DND-41 (cell line): Measurements from ENCODE around the gene CHD6.

Experiments
- ATAC-seq: fragments of 200-7000 bp; cut with Tn5 transposase; 3 replicates; pipeline ENCODE4 v1.9.1; 2021; ENCODE audit warnings: low read depth; ENCODE audit not compliant: insufficient read depth
- DNase-seq: peaks from one replicate; pipeline ENCODE4 v3.0.0-alpha.2; 2020
- H2AFZ ChIP-seq: 2 replicates; pipeline ENCODE4 v1.6.0; 2012; ENCODE audit warnings: low read depth, low read length
- H3K27ac ChIP-seq: 2 replicates; pipeline ENCODE4 v1.5.1; 2012; ENCODE audit warnings: low read length, inconsistent platforms
- H3K27me3 ChIP-seq: fragments of 200-600 bp; sonication (generic); 2 replicates; pipeline ENCODE4 v1.6.0; 2012; ENCODE audit warnings: low read length, mild to moderate bottlenecking, inconsistent platforms; ENCODE audit not compliant: insufficient read depth, poor library complexity
- H3K36me3 ChIP-seq: 2 replicates; pipeline ENCODE4 v1.5.1; 2012; ENCODE audit warnings: low read length, inconsistent platforms; ENCODE audit not compliant: insufficient read depth
- H3K4me1 ChIP-seq: 2 replicates; pipeline ENCODE4 v1.5.1; 2012; ENCODE audit warnings: mild to moderate bottlenecking, low read length; ENCODE audit not compliant: insufficient read depth
- H3K4me2 ChIP-seq: 2 replicates; pipeline ENCODE4 v1.6.0; 2012; ENCODE audit warnings: mild to moderate bottlenecking, moderate library complexity, low read length, inconsistent platforms; ENCODE audit not compliant: insufficient read depth
- H3K4me3 ChIP-seq, 2 experiments: fragments of 200-600 bp in 1 of 2; shearing (Covaris generic) in 1 of 2; 2 replicates each; pipeline ENCODE4 v1.5.1; 2012 to 2016; ENCODE audit warnings: inconsistent platforms in 2 of 2, low read length in 2 of 2, mild to moderate bottlenecking in 2 of 2, low read depth in 1 of 2, moderate library complexity in 1 of 2
- H3K79me2 ChIP-seq: 2 replicates; pipeline ENCODE4 v1.6.0; 2012; ENCODE audit warnings: low read length, inconsistent platforms; ENCODE audit not compliant: insufficient read depth
- H3K9ac ChIP-seq: 2 replicates; pipeline ENCODE4 v1.6.0; 2012; ENCODE audit warnings: low read depth, mild to moderate bottlenecking, inconsistent platforms, low read length, moderate library complexity
- H3K9me3 ChIP-seq: 2 replicates; pipeline ENCODE4 v1.5.1; 2012; ENCODE audit warnings: low read length, moderate library complexity, mild to moderate bottlenecking, inconsistent platforms; ENCODE audit not compliant: insufficient read depth, severe bottlenecking
- H4K20me1 ChIP-seq: 2 replicates; pipeline ENCODE4 v1.6.0; 2012; ENCODE audit warnings: low read length; ENCODE audit not compliant: insufficient read depth
- EZH2 ChIP-seq: IDR thresholded peaks from 3 replicates; pipeline ENCODE4 v1.6.1; 2012; ENCODE audit warnings: borderline replicate concordance, low read depth, mild to moderate bottlenecking, moderate library complexity, low read length, inconsistent platforms; ENCODE audit not compliant: severe bottlenecking
- TF ChIP-seq, protein P1 (sequence below): IDR thresholded peaks from 2 replicates; pipeline ENCODE4 v1.5.1; 2012; ENCODE audit warnings: borderline replicate concordance, low read length, moderate library complexity, mild to moderate bottlenecking; ENCODE audit not compliant: poor library complexity, severe bottlenecking; ENCODE audit errors: extremely low read depth

CHD6 gene

DNA sequence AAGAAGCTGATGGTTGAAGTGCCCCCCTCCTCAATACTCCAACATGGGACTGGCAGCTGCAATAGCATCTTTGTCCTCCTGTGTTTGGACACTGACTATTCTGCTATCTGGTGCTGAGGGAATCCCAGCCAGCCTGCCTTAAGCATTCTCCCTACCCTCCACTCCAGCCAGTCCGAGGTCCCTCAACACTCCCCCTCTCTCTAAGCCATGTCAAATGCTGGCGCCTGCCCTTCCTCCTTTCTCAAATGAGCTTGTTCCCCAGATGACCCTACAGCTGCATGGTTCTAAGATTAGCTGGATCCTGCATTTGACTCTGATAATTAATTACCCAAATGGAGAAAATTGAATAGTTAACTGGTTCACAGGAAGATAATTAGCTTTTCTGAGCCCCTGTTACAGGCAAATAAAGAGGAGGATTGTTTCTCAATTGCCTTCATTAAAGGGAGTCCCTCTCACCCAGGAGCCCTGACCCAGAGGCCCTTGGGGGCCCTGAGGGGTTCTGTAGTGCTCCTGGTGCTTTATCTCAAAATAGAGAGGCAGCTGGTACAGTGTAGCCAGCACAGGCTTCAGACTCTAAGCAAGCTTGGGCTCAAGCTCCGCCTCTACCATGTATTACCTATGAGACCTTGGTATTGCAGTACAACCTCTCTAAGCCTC, 37.9 kb upstream of the CHD6 start:
- DNase-seq: no peak
- no peak overlapping the region for H3K4me3 ChIP-seq

DNA sequence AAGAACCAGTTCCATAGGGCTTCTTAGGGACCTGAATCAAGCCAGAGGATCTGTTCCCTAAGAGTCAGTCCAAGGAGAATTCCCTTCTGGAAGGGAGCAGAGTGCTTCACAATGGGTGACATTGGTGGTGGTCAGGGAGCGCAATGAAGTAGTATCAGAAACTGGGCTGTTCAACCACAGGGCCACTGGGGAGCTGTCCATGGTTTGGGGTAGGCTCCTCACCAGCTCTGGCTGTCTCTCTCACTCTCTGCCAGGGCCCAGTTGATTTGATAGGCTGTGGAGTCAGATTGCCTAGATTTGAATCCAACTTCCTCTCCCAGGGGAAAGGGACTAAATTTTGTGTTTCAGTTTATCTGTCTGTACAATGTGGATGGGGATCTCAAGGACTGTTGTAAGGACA, 36.7 kb upstream of the CHD6 start:
- no peaks in the 10 kb centered on the region for H3K79me2 ChIP-seq
- no peaks in the 10 kb centered on the region for H3K36me3 ChIP-seq
- no peaks in the 10 kb centered on the region for H3K9me3 ChIP-seq
- DNase-seq (peak; percentile 23), ATAC-seq (peak; percentile 70)
- H4K20me1 ChIP-seq: no peaks in the 10 kb centered on the region
- no peak overlapping the region for H3K4me2 ChIP-seq
- TF ChIP-seq, protein P1, sequence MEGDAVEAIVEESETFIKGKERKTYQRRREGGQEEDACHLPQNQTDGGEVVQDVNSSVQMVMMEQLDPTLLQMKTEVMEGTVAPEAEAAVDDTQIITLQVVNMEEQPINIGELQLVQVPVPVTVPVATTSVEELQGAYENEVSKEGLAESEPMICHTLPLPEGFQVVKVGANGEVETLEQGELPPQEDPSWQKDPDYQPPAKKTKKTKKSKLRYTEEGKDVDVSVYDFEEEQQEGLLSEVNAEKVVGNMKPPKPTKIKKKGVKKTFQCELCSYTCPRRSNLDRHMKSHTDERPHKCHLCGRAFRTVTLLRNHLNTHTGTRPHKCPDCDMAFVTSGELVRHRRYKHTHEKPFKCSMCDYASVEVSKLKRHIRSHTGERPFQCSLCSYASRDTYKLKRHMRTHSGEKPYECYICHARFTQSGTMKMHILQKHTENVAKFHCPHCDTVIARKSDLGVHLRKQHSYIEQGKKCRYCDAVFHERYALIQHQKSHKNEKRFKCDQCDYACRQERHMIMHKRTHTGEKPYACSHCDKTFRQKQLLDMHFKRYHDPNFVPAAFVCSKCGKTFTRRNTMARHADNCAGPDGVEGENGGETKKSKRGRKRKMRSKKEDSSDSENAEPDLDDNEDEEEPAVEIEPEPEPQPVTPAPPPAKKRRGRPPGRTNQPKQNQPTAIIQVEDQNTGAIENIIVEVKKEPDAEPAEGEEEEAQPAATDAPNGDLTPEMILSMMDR: no peak
- H3K9ac ChIP-seq: no peak overlapping the region
- no peak overlapping the region for H3K4me3 ChIP-seq
- no peak overlapping the region for H3K27ac ChIP-seq
- H3K27me3 ChIP-seq: peaks cover 7% of the 10 kb centered on the region
- H3K4me1 ChIP-seq: no peaks in the 10 kb centered on the region
- H2AFZ ChIP-seq: no peak overlapping the region

More for the DNA sequence above, 37.9 kb upstream of the CHD6 start:
- Histone ChIP-seq H4K20me1 (no peaks in the 10 kb centered on the region), H3K9ac (no peak overlapping the region), H3K27me3 (no peaks in the 10 kb centered on the region), H3K79me2 (no peaks in the 10 kb centered on the region), H3K27ac (no peak overlapping the region), H2AFZ (no peak overlapping the region), H3K36me3 (no peaks in the 10 kb centered on the region), H3K9me3 (no peaks in the 10 kb centered on the region), H3K4me2 (no peak overlapping the region), H3K4me1 (no peaks in the 10 kb centered on the region)
- no peak for ATAC-seq
- TF ChIP-seq, protein P1: no peak
- no peak for TF ChIP-seq EZH2

DNA sequence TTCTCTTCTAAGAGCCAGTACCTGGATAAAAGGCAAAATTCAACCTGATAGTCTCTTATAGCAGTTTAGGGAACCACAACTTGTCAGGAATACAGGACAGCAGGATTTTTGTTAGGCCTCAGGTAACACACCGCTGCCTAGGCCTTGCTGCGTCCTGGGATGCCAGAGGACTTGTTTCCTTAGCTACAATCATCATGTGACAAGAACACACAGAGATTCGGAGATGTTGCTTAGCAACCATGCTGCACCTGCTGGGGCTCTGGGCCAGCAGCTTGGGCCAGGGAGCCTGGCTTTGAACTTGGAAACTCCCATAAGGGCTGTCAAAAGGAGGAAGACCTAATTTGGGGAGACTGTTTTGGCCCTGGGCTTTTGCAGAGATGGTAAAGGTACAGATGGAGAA, 36.1 kb upstream of the CHD6 start:
- H3K27ac ChIP-seq: no peak overlapping the region
- H3K27me3 ChIP-seq: peaks cover 13% of the 10 kb centered on the region
- no peaks in the 10 kb centered on the region for H3K4me1 ChIP-seq
- ATAC-seq (no peak), DNase-seq (no peak)
- no peak overlapping the region for H3K9ac ChIP-seq
- no peaks in the 10 kb centered on the region for H3K36me3 ChIP-seq
- TF ChIP-seq EZH2: no peak
- no peak overlapping the region for H3K4me2 ChIP-seq
- no peaks in the 10 kb centered on the region for H3K79me2 ChIP-seq
- H3K9me3 ChIP-seq: no peaks in the 10 kb centered on the region
- no peaks in the 10 kb centered on the region for H4K20me1 ChIP-seq
- H3K4me3 ChIP-seq: no peak overlapping the region
- H2AFZ ChIP-seq: no peak overlapping the region

DNA sequence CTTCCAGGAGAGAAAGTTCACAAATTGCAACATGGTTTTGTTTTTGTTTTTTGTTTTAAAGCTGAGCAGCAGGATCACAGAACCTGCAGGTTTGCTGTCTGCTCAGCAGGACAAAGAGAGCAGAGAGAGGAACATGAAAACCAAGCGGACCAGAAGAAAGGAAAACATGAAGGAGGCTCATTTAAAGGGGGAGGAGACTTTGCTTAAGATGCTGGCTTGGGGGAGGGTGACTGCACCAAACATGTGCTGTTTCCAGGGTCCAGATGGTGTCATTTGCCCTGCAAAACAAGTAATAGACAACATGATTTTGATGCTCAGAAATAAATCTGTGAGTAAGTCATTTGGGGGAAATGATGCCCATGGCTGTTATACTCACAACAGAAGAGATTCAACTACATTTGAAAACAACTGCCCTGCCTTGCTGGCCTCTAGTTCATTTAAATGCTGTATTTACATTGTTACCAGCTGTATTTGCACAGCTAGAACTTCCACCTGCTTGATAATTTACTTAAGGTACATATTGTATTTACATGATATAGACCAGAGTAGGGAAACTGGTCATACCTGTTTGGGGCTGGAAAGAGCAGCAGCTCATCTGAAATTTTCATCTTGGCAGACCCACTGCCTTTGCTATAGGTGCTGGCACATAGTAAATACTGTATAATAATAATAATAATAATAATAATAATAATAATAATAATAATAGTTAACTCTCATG, 32.2 kb upstream of the CHD6 start:
- no peak overlapping the region for H2AFZ ChIP-seq
- no peaks in the 10 kb centered on the region for H3K36me3 ChIP-seq
- H3K9me3 ChIP-seq: no peaks in the 10 kb centered on the region
- no peak for ATAC-seq
- peaks cover 27% of the 10 kb centered on the region for H3K27me3 ChIP-seq
- H3K9ac ChIP-seq: no peak overlapping the region
- no peak overlapping the region for H3K4me2 ChIP-seq
- H3K79me2 ChIP-seq: no peaks in the 10 kb centered on the region
- no peak overlapping the region for H3K4me3 ChIP-seq
- no peaks in the 10 kb centered on the region for H4K20me1 ChIP-seq
- no peak for DNase-seq
- no peak overlapping the region for H3K27ac ChIP-seq
- H3K4me1 ChIP-seq: no peaks in the 10 kb centered on the region
- TF ChIP-seq, protein P1: no peak
- no peak for TF ChIP-seq EZH2
